OCI-LY3 (cell line): Measurements from ENCODE around the gene PYCR2.

Source experiments
- CTCF ChIP-seq: fragments of 200-600, 300-600 bp; sonication (generic); IDR thresholded peaks from 2 replicates; pipeline ENCODE4 v1.5.1; 2014; ENCODE audit warnings: antibody characterized with exemption, low read length, low read depth
- EZH2phosphoT487 ChIP-seq: fragments of 200-600 bp; shearing (Covaris generic); IDR thresholded peaks from 2 replicates; pipeline ENCODE4 v1.6.1; 2018; ENCODE audit warnings: antibody characterized with exemption, mixed run types, low read depth

- TF ChIP-seq CTCF (no peak), EZH2phosphoT487 (no peak)
Measured at GRCh38 chr1:225888898-225889601, 35.0 kb downstream of the PYCR2 start, which contains the start of gene LEFTY1.
